Activated CD8-positive, alpha-beta T cell treated with anti-CD3 and anti-CD28 coated beads for 36 hours (primary cell): ENCODE results near the gene PNMT. TPM values are rescaled to one million over a fixed set of nuclear protein-coding genes. Genes with fewer than 3 reads are reported as not detected.

Experiments used
- ATAC-seq: fragments of 200-7000 bp; cut with Tn5 transposase; one replicate; pipeline ENCODE4 v1.10.0; 2021; ENCODE audit warnings: mild to moderate bottlenecking, moderate library complexity
- CTCF ChIA-PET: fragments of 350-600 bp; sonication (Branson Sonifier 250); formaldehyde crosslinking; loops from one replicate; lab custom pipeline; 2021; ENCODE audit warnings: antibody characterized with exemption; lab: Charles Lee
- POLR2A ChIA-PET: fragments of 350-600 bp; sonication (Branson Sonifier 250); formaldehyde crosslinking; loops from one replicate; lab custom pipeline; 2021; ENCODE audit warnings: antibody characterized with exemption; lab: Charles Lee
- DNase-seq: peaks from one replicate; pipeline ENCODE4 v3.0.0-alpha.2; 2020
- H3K27ac Mint-ChIP-seq: one replicate; pipeline ENCODE4 v1.8.0; 2021; ENCODE audit warnings: mild to moderate bottlenecking, mixed read lengths
- H3K27me3 Mint-ChIP-seq: one replicate; pipeline ENCODE4 v1.8.0; 2021; ENCODE audit warnings: mixed read lengths
- H3K36me3 Mint-ChIP-seq: one replicate; pipeline ENCODE4 v1.8.0; 2021; ENCODE audit warnings: low read depth, mixed read lengths
- H3K4me1 Mint-ChIP-seq: one replicate; pipeline ENCODE4 v1.8.0; 2021; ENCODE audit warnings: low read depth, mixed read lengths
- H3K4me3 Mint-ChIP-seq: one replicate; pipeline ENCODE4 v1.8.0; 2021; ENCODE audit warnings: mild to moderate bottlenecking, moderate library complexity, mixed read lengths
- H3K9me3 Mint-ChIP-seq: one replicate; pipeline ENCODE4 v1.8.0; 2021; ENCODE audit warnings: mixed read lengths
- intact Hi-C: fragments of 100-400 bp; cut with micrococcal nuclease; formaldehyde crosslinking; loops from one replicate; pipeline ENCODE4 v1.10.0; 2022
- total RNA-seq, 2 experiments: library from RNA; stranded (reverse); gene quantifications; one replicate each; pipeline ENCODE4 v1.2.3, GENCODE V29; 2021
- TF ChIP-seq, protein P1 (sequence below): fragments of 200-600 bp; IDR thresholded peaks from one replicate; pipeline ENCODE4 v1.8.0; 2022; ENCODE audit warnings: antibody characterized with exemption, mild to moderate bottlenecking

The PNMT gene
- total RNA-seq, 2 experiments from 2014 or later: 0.40 TPM; not detected in 1

DNA sequence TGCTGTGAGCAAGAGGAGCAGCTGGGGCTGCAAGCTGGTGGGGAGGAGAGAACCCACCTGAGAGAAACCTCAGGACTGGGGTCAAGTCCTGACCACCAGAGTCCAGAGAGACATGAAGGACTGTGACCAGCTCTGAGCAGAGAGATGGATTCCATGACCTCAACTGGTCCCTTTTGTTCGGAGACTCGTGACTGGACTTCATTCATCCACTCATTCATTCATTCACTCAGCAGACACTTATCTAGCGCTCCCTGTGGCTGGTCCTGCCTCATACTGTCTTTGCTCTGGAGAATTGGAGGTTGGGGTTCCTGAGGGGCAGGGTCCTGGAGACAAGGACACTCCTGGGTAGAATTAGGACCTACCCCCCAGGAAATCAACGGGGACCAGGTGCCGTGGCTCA lies 35.7 kb downstream of the PNMT start:
- POLR2A ChIA-PET: no interaction called here
- peaks cover 25% of the 10 kb centered on the region for H3K27me3 Mint-ChIP-seq
- no peaks in the 10 kb centered on the region for H3K9me3 Mint-ChIP-seq
- intact Hi-C loops: no loop called here
- no peak overlapping the region for H3K27ac Mint-ChIP-seq
- peaks cover 17% of the 10 kb centered on the region for H3K4me1 Mint-ChIP-seq
- H3K4me3 Mint-ChIP-seq: no peak overlapping the region
- H3K36me3 Mint-ChIP-seq: peaks cover under 1% of the 10 kb centered on the region
- CTCF ChIA-PET: interaction anchor here (0.8 to 1.5 kb wide), 5 partner anchors 10 to 82 kb away, joined by 3 to 5 read pairs (median 3); partner anchors contain the start of gene PNMT
- DNase-seq (no peak), ATAC-seq (no peak)
- TF ChIP-seq, protein P1, sequence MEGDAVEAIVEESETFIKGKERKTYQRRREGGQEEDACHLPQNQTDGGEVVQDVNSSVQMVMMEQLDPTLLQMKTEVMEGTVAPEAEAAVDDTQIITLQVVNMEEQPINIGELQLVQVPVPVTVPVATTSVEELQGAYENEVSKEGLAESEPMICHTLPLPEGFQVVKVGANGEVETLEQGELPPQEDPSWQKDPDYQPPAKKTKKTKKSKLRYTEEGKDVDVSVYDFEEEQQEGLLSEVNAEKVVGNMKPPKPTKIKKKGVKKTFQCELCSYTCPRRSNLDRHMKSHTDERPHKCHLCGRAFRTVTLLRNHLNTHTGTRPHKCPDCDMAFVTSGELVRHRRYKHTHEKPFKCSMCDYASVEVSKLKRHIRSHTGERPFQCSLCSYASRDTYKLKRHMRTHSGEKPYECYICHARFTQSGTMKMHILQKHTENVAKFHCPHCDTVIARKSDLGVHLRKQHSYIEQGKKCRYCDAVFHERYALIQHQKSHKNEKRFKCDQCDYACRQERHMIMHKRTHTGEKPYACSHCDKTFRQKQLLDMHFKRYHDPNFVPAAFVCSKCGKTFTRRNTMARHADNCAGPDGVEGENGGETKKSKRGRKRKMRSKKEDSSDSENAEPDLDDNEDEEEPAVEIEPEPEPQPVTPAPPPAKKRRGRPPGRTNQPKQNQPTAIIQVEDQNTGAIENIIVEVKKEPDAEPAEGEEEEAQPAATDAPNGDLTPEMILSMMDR: no peak

DNA sequence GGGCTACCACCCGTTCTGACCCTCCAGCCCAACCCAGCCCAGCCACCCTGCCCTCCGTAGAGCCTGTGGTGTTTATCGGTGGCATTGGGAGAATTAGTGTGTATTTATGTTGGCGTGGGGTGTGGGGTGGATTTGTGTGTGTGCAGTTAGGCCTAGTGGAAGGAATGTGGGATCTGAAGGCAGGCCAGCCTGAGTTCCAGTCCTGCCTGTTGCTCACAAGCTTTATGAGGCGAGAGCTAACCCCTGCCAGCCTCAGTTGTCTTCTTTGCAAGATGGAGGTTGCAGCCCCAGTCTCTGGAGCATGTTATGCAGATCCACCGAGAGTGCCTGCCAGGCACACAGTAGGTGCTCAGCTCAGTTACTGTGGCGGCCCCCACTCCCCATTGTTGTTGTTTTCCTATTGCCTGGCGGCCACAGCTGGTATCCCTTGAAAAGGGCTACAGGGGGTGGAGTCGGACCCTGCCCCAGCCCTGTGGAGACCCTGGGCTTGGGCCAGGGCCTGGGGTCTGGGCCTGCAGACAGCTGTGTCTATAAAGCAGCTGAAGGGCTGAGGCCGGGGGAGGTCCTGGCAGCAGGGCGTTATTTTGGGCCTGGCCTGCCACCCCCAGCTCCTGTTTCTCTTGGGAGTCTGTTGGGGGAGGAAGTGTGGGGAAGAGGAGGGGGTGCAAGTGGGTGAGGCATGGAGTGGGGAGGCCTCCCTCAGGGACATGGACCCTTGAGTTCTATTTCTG lies 36.7 kb downstream of the PNMT start:
- ATAC-seq: no peak
- Mint-ChIP-seq H3K4me1 (peaks cover 13% of the 10 kb centered on the region), H3K36me3 (no peaks in the 10 kb centered on the region), H3K27me3 (peaks cover 16% of the 10 kb centered on the region), H3K9me3 (no peaks in the 10 kb centered on the region), H3K27ac (no peak overlapping the region), H3K4me3 (no peak overlapping the region)
- no peak for DNase-seq
- TF ChIP-seq, protein P1: no peak
- CTCF ChIA-PET: interaction anchor here (1.2 kb wide), 1 partner anchor 57 kb away, joined by 3 read pairs; no protein-coding TSS in a partner anchor
- POLR2A ChIA-PET: interaction anchor here (0.6 kb wide), 1 partner anchor 16 kb away, joined by 3 read pairs; no protein-coding TSS in a partner anchor
- intact Hi-C loops: no loop called here

DNA sequence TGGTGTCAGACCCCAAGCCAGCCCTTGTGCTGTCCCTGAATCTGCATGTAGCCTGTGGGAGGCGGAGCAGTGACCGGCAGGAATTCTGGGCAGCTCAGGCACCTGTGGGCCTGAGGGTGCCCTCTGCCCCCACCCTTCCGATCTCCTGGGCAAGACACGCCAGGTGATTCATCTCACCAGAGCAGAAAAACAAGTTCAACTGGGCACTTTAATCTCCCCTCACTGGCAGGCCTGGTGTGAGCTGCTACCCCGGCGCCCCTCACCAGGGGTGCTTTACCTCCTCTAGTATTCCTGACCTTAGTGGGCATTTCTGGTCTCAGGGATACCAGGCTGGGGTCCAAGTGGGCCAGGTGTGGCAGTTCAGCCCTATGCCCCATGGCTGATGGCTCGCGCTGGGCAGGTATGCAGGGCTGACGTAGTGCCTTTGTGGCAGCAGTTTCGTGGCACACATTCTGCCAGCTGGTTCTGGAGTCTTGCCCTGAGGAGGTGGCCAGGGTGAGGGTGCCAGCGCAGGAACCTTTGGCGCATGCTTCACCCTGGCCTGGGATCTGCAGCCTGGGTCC lies 37.6 kb downstream of the PNMT start:
- no peak for ATAC-seq
- CTCF ChIA-PET: no interaction called here
- Mint-ChIP-seq H3K27ac (no peak overlapping the region), H3K36me3 (no peaks in the 10 kb centered on the region), H3K9me3 (no peaks in the 10 kb centered on the region), H3K4me3 (no peak overlapping the region), H3K27me3 (peaks cover 12% of the 10 kb centered on the region), H3K4me1 (peaks cover 12% of the 10 kb centered on the region)
- TF ChIP-seq, protein P1: no peak
- DNase-seq: no peak
- intact Hi-C loops: no loop called here
- POLR2A ChIA-PET: no interaction called here

DNA sequence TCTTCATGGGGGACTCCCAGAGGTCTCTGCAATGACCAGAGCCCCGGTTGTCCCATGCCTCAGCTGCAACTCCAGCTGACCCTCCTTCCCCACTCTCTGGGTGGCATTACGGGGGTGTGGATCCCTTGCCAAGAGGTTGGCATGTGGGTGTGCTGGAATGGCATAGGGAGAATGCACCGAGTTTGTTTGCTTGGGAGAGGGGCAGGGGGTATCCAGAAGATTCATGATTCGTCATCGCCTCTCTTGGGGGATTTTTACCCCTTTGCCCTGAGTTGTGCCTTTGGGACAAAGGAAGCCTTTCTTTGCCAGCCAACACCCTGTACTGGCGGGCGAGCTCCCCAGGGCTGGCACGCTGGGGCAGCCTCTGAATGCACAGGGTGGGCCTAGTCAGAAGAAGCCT lies 38.1 kb downstream of the PNMT start:
- Mint-ChIP-seq H3K4me1 (peaks cover 11% of the 10 kb centered on the region), H3K27me3 (peaks cover 6% of the 10 kb centered on the region), H3K9me3 (no peaks in the 10 kb centered on the region), H3K27ac (no peak overlapping the region), H3K4me3 (no peak overlapping the region), H3K36me3 (no peaks in the 10 kb centered on the region)
- TF ChIP-seq, protein P1: no peak
- ChIA-PET CTCF (no interaction called here), POLR2A (no interaction called here)
- ATAC-seq (no peak), DNase-seq (no peak)
- intact Hi-C loops: no loop called here

DNA sequence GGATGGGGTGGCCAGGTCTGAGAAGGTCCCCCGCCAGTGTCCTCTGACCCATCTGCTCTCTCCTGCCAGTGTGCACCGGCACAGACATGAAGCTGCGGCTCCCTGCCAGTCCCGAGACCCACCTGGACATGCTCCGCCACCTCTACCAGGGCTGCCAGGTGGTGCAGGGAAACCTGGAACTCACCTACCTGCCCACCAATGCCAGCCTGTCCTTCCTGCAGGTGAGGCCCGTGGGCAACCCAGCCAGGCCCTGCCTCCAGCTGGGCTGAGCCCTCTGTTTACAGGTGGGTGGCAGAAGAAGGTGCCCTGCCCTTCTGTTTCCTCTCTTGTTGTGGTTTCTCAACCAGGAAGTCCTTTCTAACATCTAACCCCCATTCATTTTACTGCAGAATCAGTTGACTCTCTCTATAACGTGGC lies 38.7 kb downstream of the PNMT start:
- ChIA-PET CTCF (no interaction called here), POLR2A (no interaction called here)
- intact Hi-C loops: no loop called here
- TF ChIP-seq, protein P1: no peak
- Mint-ChIP-seq H3K27ac (peak overlapping the region; percentile 6), H3K4me3 (no peak overlapping the region), H3K9me3 (no peaks in the 10 kb centered on the region), H3K36me3 (no peaks in the 10 kb centered on the region), H3K27me3 (peaks cover 2% of the 10 kb centered on the region), H3K4me1 (peaks cover 11% of the 10 kb centered on the region)
- DNase-seq (no peak), ATAC-seq (peak; percentile 60)
